HUES6 (cell line): ENCODE results near the gene HTT.

Experiments used
- H3K27ac ChIP-seq: 2 replicates; pipeline ENCODE4 v1.7.0; 2013; ENCODE audit warnings: low read depth, mild to moderate bottlenecking, low read length, inconsistent platforms
- H3K27me3 ChIP-seq: 2 replicates; pipeline ENCODE4 v1.6.1; 2013; ENCODE audit warnings: low read length; ENCODE audit not compliant: control insufficient read depth, insufficient read depth
- H3K36me3 ChIP-seq: 2 replicates; pipeline ENCODE4 v1.6.1; 2013; ENCODE audit warnings: low read length; ENCODE audit not compliant: control insufficient read depth, insufficient read depth
- H3K4me1 ChIP-seq: 2 replicates; pipeline ENCODE4 v1.6.1; 2013; ENCODE audit warnings: low read length; ENCODE audit not compliant: control insufficient read depth, insufficient read depth
- H3K4me3 ChIP-seq: 2 replicates; pipeline ENCODE4 v1.5.1; 2013; ENCODE audit warnings: low read depth, low read length
- H3K9ac ChIP-seq: one replicate; pipeline ENCODE4 v1.6.1; 2013; ENCODE audit warnings: mild to moderate bottlenecking, low read length
- H3K9me3 ChIP-seq: 2 replicates; pipeline ENCODE4 v1.6.1; 2013; ENCODE audit warnings: low read depth, low read length; ENCODE audit not compliant: control insufficient read depth, insufficient read depth

The HTT gene

DNA sequence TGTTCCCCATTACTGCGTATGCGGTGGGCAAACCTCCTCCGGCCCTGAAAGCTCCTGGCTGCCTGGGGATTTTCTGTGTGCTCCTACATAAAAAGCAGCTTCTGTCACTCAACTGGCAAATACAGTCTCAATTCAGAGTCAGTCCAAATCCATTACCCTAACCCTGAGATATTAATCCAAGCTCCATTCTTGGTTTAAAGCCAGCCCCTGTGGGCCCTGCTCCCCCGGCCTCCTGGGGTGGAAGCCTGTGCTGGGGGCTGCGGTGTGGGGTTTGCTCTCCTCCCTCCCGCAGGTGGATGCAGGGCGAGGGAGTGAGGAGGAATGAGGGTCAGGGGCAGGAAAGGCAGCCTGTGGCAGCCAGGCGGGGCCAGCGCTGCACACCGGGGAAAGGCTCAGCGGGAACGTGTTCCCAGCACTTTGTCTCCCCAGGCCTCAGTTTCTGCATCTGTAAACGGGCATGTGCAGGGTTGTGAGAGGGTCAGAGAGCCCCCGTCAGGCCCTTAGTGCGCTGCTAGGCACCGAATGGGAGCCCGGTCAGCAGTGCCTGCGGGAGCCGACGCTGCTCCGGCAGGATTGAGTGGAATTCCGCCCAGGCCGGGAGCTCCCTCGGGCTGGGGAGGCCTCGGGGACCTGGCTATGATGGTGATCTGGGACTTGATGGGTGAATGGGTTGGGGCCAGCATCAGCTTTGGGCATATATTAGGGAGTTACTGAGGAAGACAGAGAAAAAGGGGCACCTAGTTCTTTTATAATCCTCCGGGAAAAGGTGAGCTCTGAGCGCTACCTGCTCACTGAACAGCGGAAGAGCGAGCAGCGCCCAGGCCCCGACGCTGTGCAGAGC lies 212.1 kb downstream of the HTT start:
- H3K4me1 ChIP-seq = peaks cover 3% of the 10 kb centered on the region; the same call in 1 of the 2 replicates

DNA sequence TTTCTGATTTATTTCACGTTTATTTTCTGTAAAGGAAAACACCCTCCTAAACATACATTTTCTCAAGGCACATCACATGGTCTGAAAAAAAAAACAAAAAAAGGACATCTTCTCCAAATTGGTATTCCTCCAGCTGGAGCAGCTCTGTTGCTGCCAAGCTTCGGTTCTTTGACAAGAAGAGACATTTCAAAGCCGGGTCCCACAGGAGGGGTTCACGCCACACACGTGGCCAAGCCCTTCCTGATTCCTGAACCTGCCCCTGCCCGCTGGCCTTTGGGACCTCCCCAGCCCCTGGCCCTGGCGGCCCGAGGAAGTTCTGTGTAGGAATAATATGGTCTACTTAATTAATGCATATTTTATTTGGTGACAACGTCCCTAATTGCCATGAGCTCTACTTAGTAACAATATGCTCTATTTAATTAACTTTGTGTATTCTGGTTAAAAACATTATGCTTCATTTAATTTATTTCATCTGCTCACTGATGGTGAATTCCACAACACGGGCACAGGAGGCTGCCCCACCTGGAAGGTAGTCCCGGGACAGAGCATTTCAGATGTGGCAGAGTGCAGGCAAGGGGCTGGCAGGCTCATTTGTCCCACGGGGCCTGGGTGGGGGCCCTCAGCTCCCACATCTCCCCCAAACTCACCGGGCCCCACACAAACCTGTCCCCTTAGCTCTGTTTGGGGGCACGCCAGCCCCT lies 212.9 kb downstream of the HTT start:
- no peak overlapping the region for H3K27ac ChIP-seq
- no peaks in the 10 kb centered on the region for H3K36me3 ChIP-seq
- peaks cover 6% of the 10 kb centered on the region; the same call in 1 of the 2 replicates for H3K4me1 ChIP-seq
- peaks cover 16% of the 10 kb centered on the region; the same call in 1 of the 2 replicates for H3K27me3 ChIP-seq
- H3K9me3 ChIP-seq = no peaks in the 10 kb centered on the region
- H3K4me3 ChIP-seq = no peak overlapping the region
- H3K9ac ChIP-seq = no peak overlapping the region

More for the DNA sequence above, 212.1 kb downstream of the HTT start:
- H3K27ac ChIP-seq = no peak overlapping the region
- H3K9ac ChIP-seq = no peak overlapping the region
- no peak overlapping the region for H3K4me3 ChIP-seq
- H3K27me3 ChIP-seq = peaks cover 14% of the 10 kb centered on the region; the same call in 1 of the 2 replicates
- H3K36me3 ChIP-seq = no peaks in the 10 kb centered on the region
- H3K9me3 ChIP-seq = no peaks in the 10 kb centered on the region

DNA sequence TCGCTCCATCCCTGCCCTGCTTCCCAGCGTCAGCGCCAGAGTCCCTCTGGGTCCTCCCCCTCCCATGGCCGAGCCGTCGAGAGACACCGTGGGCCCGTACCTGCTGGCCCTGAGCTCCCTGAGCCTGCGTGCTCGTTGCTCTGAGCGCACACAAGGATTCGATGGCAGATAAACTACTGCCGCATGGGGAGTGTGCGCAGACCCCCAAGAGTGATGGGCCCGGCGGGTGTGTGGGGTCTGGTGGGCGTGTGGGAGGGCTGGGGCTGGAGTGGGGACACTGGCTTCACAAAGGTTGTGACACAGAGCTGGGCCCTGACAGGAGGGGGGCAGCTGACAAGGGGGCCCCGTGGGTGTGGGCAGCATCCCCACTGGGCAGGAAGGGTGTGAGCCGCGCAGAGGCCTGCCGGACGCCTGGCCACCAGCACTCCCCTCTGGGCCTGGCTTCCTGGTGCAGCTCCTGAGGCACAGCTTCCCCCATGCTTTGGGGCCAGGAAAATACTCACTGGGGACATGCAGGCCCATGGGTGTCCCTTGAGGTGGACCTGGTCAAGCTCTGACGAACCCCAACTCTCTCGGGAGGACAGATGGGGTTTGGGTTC lies 213.6 kb downstream of the HTT start:
- Histone ChIP-seq H3K4me3 (no peak overlapping the region), H3K9me3 (no peaks in the 10 kb centered on the region), H3K4me1 (peaks cover 6% of the 10 kb centered on the region; the same call in 1 of the 2 replicates), H3K27ac (no peak overlapping the region), H3K27me3 (peaks cover 16% of the 10 kb centered on the region; the same call in 1 of the 2 replicates), H3K9ac (no peak overlapping the region), H3K36me3 (no peaks in the 10 kb centered on the region)

DNA sequence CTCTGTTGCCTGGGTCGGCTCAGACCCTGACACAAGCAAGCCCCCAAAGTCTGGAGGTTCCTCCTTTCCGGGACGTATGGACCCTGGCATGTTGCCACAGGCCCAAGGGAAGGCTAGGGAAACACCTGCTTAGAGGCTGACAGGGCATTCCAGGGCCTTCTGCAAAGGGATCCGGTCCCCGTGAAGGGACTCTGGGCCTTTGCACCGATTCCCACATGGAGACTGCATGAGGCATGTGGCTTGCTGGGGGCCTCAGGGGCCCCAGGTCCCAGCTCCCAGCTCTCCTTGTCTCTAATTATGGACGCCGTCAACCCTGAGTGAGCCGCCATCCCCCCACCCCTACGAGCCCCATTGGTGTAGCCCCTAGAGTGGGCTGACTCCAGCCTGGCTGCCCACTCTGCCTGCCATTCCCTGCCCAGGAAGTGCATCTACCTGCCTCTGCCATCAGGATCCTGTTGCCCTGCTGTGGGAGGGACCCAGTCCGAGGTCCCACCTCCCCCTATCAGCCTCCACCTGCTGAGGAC lies 214.2 kb downstream of the HTT start:
- Histone ChIP-seq H3K4me3 (no peak overlapping the region), H3K27me3 (peaks cover 16% of the 10 kb centered on the region), H3K36me3 (no peaks in the 10 kb centered on the region), H3K4me1 (peaks cover 6% of the 10 kb centered on the region; the same call in 1 of the 2 replicates), H3K9ac (no peak overlapping the region), H3K27ac (no peak overlapping the region), H3K9me3 (no peaks in the 10 kb centered on the region)

DNA sequence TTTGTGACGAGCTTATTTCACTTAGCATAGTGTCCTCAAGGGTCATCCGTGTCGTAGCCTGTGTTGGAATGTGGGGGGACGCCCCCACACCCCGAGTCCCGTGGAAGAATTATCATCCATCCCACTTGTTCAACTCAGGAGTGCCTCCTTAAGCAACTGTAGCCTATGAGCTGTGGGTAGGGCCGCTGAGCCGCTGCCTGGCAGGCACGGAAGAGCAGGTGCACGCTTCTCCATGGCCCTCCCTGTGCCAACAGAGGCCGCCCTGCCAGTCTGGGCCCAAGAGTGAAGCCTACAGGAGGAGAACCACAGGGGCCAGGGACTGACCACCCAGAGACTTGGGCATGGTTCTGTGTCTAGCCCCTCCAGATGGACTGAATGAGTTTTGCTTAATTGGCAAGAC lies 216.0 kb downstream of the HTT start:
- Histone ChIP-seq H3K4me3 (no peak overlapping the region), H3K27me3 (peaks cover 16% of the 10 kb centered on the region), H3K9me3 (no peaks in the 10 kb centered on the region), H3K36me3 (no peaks in the 10 kb centered on the region), H3K27ac (no peak overlapping the region), H3K4me1 (peaks cover 20% of the 10 kb centered on the region), H3K9ac (no peak overlapping the region)

DNA sequence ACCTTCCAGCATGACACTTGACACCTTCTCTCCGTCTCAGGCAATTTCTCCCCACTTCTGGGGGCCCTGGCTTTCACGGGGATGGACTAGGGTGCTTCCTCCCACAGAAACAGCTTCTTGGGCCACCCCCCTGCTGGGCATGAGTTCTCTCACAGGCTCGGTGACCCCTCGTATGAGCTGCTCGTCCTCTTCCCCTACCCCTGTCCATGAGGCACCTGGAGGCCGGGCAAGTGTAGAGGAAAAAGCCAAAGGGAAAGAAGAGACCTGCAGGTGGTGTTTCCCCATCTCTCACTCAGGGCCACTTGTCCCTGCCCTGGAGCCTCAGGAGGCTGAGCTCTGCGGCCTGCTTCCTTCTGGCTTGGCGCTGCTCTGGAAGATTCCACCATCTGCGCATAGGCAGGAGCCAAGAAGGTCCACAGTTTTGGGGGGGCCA lies 216.4 kb downstream of the HTT start:
- H3K4me1 ChIP-seq = peaks cover 20% of the 10 kb centered on the region
- no peak overlapping the region for H3K4me3 ChIP-seq
- H3K9me3 ChIP-seq = no peaks in the 10 kb centered on the region
- peaks cover 16% of the 10 kb centered on the region for H3K27me3 ChIP-seq
- no peak overlapping the region for H3K9ac ChIP-seq
- H3K36me3 ChIP-seq = 0 out of 2 replicates have a peak, but pooled peaks cover 2% of the 10 kb centered on the region
- no peak overlapping the region for H3K27ac ChIP-seq

DNA sequence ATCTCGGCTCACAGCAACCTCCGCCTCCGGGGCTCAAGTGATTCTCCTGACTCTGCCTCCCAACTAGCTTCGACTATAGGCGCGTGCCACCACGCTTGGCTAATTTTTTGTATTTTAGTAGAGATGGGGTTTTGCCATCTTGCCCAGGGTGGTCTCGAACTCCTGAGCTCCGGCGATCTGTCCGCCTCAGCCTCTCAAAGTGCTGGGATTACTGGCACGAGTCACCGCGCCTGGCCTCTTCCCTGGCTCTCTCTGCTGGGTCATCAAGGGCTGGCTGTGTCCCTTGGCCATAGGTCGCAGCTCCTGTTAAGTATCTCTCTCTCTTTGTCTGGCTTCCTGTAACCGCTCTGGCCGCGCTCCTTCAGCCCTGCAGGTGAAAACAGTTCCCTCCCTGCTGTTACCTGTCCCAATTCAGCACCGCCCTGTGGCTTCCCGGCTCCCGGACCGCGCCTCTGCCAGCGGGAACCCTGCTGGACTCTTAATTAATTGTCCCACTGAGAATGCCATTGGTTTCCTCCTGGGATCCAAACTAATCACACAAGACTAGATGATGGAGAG lies 217.0 kb downstream of the HTT start:
- Histone ChIP-seq H3K4me3 (peak overlapping the region; percentile 97), H3K27me3 (peaks cover 16% of the 10 kb centered on the region), H3K27ac (no peak overlapping the region), H3K4me1 (peaks cover 20% of the 10 kb centered on the region), H3K36me3 (0 out of 2 replicates have a peak, but pooled peaks cover 2% of the 10 kb centered on the region), H3K9ac (peak overlapping the region; percentile 52), H3K9me3 (no peaks in the 10 kb centered on the region)

DNA sequence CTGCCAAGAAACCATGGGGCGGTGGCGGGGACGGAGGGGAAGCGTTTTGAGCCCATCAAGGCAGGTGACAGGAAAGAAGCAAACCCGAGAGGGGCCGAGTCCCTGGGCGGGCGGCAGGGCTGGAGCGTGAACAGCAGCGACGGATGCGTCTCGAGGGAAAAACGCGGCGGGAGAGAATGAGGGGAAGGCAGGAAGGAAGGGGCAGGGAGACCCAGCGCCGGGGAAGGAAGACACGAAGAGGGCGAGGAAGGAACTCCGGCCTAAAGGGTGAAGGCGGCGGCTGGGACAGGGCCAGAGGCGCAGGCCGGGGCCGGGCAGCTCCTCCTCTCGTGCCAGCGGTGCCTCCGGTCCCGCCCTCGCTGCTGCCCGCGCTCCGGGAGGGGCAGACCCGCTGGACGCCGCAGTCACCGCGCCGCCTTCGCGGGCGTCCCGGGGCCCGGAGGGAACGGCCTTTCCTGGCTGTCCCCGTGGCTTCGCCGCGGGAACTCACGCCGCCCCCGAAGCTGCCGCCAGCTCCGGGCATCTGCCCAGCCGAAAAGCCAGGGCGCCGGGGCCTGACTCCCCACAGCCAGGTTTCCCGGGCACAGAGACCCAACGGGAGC lies 217.6 kb downstream of the HTT start:
- Histone ChIP-seq H3K9me3 (no peaks in the 10 kb centered on the region), H3K4me3 (peak overlapping the region; percentile 97), H3K27ac (no peak overlapping the region), H3K4me1 (peaks cover 20% of the 10 kb centered on the region), H3K36me3 (0 out of 2 replicates have a peak, but pooled peaks cover 2% of the 10 kb centered on the region), H3K9ac (peak overlapping the region; percentile 52), H3K27me3 (peaks cover 16% of the 10 kb centered on the region)

DNA sequence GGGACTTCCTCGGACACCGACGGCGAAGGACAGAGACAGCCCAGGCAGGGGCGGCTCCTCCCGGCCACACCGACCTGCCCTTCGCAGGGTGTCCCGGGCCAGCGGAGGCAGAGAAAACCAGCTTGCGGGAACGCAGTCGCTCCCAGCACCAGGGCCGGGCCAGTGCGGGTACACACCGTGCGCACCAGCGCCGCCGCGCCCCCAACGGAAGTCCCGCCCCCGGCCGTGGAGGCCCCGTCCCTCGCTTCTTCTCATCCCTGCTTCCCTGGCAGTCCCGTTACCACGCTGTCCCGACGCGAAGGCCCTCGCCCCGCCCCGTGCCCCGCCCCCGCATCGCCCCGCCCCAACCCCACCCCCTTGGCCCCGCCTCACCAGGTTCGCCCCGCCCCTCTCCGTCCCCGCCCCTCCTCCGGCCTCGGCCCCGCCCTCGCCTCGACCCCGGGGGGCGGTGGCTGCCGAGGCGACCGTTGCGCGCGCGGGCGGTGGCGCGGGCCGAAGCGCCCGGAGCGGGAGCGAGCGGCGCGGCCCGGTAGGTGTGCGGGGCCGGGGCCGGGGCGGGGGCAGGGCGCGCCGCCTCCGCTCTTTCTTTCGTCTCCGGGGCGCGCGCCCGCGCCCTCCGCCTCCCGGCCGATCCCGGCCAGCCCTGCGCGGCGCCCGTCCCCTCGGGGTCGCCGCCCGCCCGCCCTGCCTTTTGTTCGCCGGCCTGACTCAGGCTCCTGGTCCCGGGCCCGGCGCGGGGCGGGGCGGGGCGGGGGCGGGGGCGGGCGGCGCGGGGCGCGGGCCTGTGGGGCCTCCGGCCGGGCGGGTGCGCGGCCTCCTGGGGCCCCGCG lies 218.3 kb downstream of the HTT start, which contains the start of gene RGS12:
TSS of gene RGS12 (plus strand) at position 451 of the 830 bp plus-strand sequence. CDS start 23,150 bp downstream, outside the sequence.
- H3K4me3 ChIP-seq = peak within 1 kb of the TSS; percentile 97
- H3K9me3 ChIP-seq = no peaks in the 10 kb centered on the region

More for the DNA sequence above, 218.3 kb downstream of the HTT start, which contains the start of gene RGS12:
- Histone ChIP-seq H3K36me3 (0 out of 2 replicates have a peak, but pooled peaks cover 2% of the 10 kb centered on the region), H3K9ac (peak within 1 kb of the TSS; percentile 90), H3K27me3 (peaks cover 16% of the 10 kb centered on the region), H3K4me1 (peaks cover 20% of the 10 kb centered on the region), H3K27ac (peak within 1 kb of the TSS; percentile 62; the same call in 1 of the 2 replicates)
